Esophagus muscularis mucosa (tissue), 4 donors: ENCODE results near the gene RHNO1. TPM values are rescaled to one million over a fixed set of nuclear protein-coding genes. Genes with fewer than 3 reads are reported as not detected.
"Not testable (repeated sequence)": the region's sequence is repeated elsewhere in the genome, so short reads cannot be mapped to it uniquely, and the experiment has no call there.

Experiments
- DNase-seq: peaks from one replicate; pipeline ENCODE4 v3.0.0-alpha.2; 2017; ENCODE audit errors: extremely low spot score
- H3K27ac ChIP-seq, 4 donors: fragments of 200-600 bp; sonication (generic); replicated peaks in 1 of 4; 1 replicate in 3 of 4; 2 replicates in 1 of 4; pipeline ENCODE4 v1.5.1; 2016 to 2019; ENCODE audit warnings: mild to moderate bottlenecking in 1 of 4
- H3K27me3 ChIP-seq, 4 donors: fragments of 200-600 bp; sonication (generic); one replicate each; pipeline versions ENCODE4 v1.5.1 to v1.6.0; 2016 to 2019
- H3K36me3 ChIP-seq, 4 donors: fragments of 200-600 bp; sonication (generic); one replicate each; pipeline ENCODE4 v1.5.1; 2016 to 2019
- H3K4me1 ChIP-seq, 4 donors: fragments of 200-600 bp; sonication (generic); one replicate each; pipeline ENCODE4 v1.5.1; 2016 to 2019
- H3K4me3 ChIP-seq, 4 donors: fragments of 200-600 bp; sonication (generic); 1 replicate in 2 of 4; 2 replicates in 2 of 4; pipeline ENCODE4 v1.5.1; 2016 to 2019; ENCODE audit warnings: mild to moderate bottlenecking in 4 of 4, moderate library complexity in 1 of 4
- H3K9me3 ChIP-seq, 4 donors: fragments of 200-600 bp; sonication (generic); 1 replicate in 3 of 4; 2 replicates in 1 of 4; pipeline ENCODE4 v1.5.1; 2016 to 2019
- EP300 ChIP-seq: sonication (generic); formaldehyde crosslinking; IDR thresholded peaks from one replicate; pipeline ENCODE4 v1.6.1; 2017; ENCODE audit warnings: antibody characterized with exemption
- POLR2A ChIP-seq: fragments of 450-650 bp; IDR thresholded peaks from one replicate; pipeline ENCODE4 v1.6.1; 2017; ENCODE audit warnings: antibody characterized with exemption, moderate library complexity, mild to moderate bottlenecking, low read depth
- POLR2AphosphoS5 ChIP-seq, 2 donors: sonication (generic); formaldehyde crosslinking; IDR thresholded peaks; one replicate each; pipeline ENCODE4 v1.6.1; 2017; ENCODE audit warnings: antibody characterized with exemption in 2 of 2
- WGBS: methylation state at CpG from one replicate; pipeline ENCODE4 v1.1.5; 2018; 5-methylcytosine and 5-hydroxymethylcytosine counted together
- intact Hi-C: fragments of 100-400 bp; cut with DNase I; formaldehyde crosslinking; loops from one replicate; pipeline ENCODE4 v1.15.1; 2023
- total RNA-seq, 4 donors: library from RNA; depleted of rRNA; stranded (reverse); fragments of >200 nt; gene quantifications; one replicate each; pipeline versions ENCODE4 v1.1.0 to v1.2.1, GENCODE V29; 2016
- TF ChIP-seq, protein P1 (sequence below), 3 experiments: fragments of 200-600 bp in 2 of 3; fragments of 450-650 bp in 1 of 3; sonication (generic) in 2 of 3; IDR thresholded peaks; one replicate each; pipeline ENCODE4 v1.5.1; 2017 to 2019; ENCODE audit warnings: antibody characterized with exemption in 3 of 3, mild to moderate bottlenecking in 2 of 3, moderate library complexity in 1 of 3

RHNO1 gene
- total RNA-seq, 4 donors from 2014 or later, result 7.1 to 9.7 (median 8.9) TPM

GRCh38 chr12:2860170-2860569, 16.9 kb upstream of the RHNO1 start:
- Histone ChIP-seq H3K27ac (no peak overlapping the region), H3K36me3 (peaks cover 0 to 11% (median 9%) of the 10 kb centered on the region in 4 donors), H3K27me3 (no peaks in the 10 kb centered on the region), H3K4me1 (no peaks in the 10 kb centered on the region), H3K4me3 (no peak overlapping the region), H3K9me3 (no peaks in the 10 kb centered on the region)
- intact Hi-C loops, result no loop called here
- TF ChIP-seq POLR2AphosphoS5 (IDR thresholded peaks at IDR 0.05) (no peak), POLR2A (no peak), EP300 (no peak)
- TF ChIP-seq, protein P1, sequence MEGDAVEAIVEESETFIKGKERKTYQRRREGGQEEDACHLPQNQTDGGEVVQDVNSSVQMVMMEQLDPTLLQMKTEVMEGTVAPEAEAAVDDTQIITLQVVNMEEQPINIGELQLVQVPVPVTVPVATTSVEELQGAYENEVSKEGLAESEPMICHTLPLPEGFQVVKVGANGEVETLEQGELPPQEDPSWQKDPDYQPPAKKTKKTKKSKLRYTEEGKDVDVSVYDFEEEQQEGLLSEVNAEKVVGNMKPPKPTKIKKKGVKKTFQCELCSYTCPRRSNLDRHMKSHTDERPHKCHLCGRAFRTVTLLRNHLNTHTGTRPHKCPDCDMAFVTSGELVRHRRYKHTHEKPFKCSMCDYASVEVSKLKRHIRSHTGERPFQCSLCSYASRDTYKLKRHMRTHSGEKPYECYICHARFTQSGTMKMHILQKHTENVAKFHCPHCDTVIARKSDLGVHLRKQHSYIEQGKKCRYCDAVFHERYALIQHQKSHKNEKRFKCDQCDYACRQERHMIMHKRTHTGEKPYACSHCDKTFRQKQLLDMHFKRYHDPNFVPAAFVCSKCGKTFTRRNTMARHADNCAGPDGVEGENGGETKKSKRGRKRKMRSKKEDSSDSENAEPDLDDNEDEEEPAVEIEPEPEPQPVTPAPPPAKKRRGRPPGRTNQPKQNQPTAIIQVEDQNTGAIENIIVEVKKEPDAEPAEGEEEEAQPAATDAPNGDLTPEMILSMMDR (IDR thresholded peaks at IDR 0.05), result no peak
- no peak for DNase-seq

GRCh38 chr12:2862876-2863275, 14.1 kb upstream of the RHNO1 start:
- 95% methylated on average over 7 of the region's 7 CpGs for WGBS
- Histone ChIP-seq H3K4me3 (no peak overlapping the region), H3K9me3 (no peaks in the 10 kb centered on the region), H3K27me3 (no peaks in the 10 kb centered on the region), H3K36me3 (peaks cover 0 to 7% (median 1%) of the 10 kb centered on the region in 4 donors), H3K4me1 (no peaks in the 10 kb centered on the region), H3K27ac (no peak overlapping the region)
- no peak for DNase-seq
- intact Hi-C loops, result no loop called here
- TF ChIP-seq EP300 (no peak), POLR2AphosphoS5 (IDR thresholded peaks at IDR 0.05) (no peak), POLR2A (no peak)
- TF ChIP-seq, protein P1 (IDR thresholded peaks at IDR 0.05), result no peak

DNA sequence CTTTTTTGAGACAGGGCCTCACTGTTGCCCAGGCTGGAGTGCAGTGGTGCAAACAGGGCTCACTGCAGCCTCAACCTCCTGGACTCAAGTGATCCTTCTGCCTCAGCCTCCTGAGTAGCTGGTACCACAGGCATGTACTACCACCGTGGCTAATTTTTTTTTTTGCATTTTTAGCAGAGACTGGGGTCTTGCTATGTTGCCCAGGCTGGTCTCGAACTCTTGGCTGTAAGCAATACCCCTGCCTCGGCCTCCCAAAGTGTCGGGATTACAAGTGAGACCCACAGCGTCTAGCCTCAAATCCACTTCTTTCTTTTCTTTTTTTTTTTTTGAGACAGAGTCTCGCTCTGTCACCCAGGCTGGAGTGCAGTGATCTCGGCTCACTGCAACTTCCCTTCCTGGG, 13.6 kb upstream of the RHNO1 start:
- DNase-seq, H3K27ac ChIP-seq, H3K4me1 ChIP-seq, H3K4me3 ChIP-seq, H3K9me3 ChIP-seq, intact Hi-C loops, H3K36me3 ChIP-seq, H3K27me3 ChIP-seq: not testable (repeated sequence)
- 96% methylated on average over 7 of the region's 7 CpGs for WGBS

GRCh38 chr12:2864198-2864597, 12.8 kb upstream of the RHNO1 start:
- Histone ChIP-seq H3K4me1 (no peaks in the 10 kb centered on the region), H3K36me3 (no peaks in the 10 kb centered on the region), H3K9me3 (no peaks in the 10 kb centered on the region), H3K27ac (no peak overlapping the region), H3K4me3 (no peak overlapping the region), H3K27me3 (no peaks in the 10 kb centered on the region)
- intact Hi-C loops, result no loop called here
- TF ChIP-seq POLR2AphosphoS5 (IDR thresholded peaks at IDR 0.05) (no peak), EP300 (no peak), POLR2A (no peak)
- TF ChIP-seq, protein P1 (IDR thresholded peaks at IDR 0.05), result no peak
- no peak for DNase-seq
- WGBS, result 97% methylated on average over 8 of the region's 9 CpGs

DNA sequence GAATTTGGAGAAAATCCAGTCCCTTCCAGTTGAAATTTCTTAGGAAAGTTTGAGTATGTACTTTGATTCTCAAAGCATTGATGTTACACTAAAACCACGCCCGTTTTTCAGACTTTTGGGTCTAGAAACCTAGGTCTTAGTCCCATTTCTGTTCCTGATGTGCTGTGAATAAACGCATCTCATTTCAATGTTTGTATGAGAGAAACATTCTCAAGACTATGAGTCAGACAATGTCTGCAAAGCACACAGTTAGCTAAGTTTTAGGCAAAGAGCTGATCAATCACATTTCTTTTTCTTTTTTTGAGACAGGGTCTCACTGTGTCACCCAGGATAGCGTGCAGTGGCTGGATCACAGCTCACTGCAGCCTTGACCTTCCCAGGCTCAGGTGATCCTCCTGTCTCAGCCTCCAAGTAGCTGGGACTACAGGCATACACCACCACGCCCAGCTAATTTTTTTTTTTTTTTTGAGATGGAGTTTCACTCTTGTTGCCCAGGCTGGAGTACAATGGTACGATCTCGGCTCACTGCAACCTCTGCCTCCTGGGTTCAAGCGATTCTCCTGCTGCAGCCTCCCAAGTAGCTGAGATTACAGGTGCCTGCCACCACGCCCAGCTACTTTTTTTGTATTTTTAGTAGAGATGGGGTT, 7.9 kb upstream of the RHNO1 start:
- DNase-seq, intact Hi-C loops, H3K9me3 ChIP-seq, H3K27ac ChIP-seq, H3K4me3 ChIP-seq, H3K36me3 ChIP-seq, H3K27me3 ChIP-seq, H3K4me1 ChIP-seq: not testable (repeated sequence)
- WGBS, result 81% methylated on average over 9 of the region's 9 CpGs

GRCh38 chr12:2876431-2877046, 484 bp upstream of the RHNO1 start:
- Histone ChIP-seq H3K36me3 (no peaks in the 10 kb centered on the region), H3K27me3 (no peaks in the 10 kb centered on the region), H3K9me3 (no peaks in the 10 kb centered on the region), H3K4me3 (peak overlapping the region; percentile 72 to 94 (median 91)), H3K27ac (peak overlapping the region; percentile 88 to 93 (median 90)), H3K4me1 (peaks cover 6 to 27% (median 21%) of the 10 kb centered on the region in 4 donors)
- no peak for TF ChIP-seq POLR2A
- TF ChIP-seq EP300, result no peak
- TF ChIP-seq, protein P1 (IDR thresholded peaks at IDR 0.05), result no peak
- no peak for TF ChIP-seq POLR2AphosphoS5 (IDR thresholded peaks at IDR 0.05)
- DNase-seq, result no peak
- WGBS, result 37% methylated on average over 4 of the region's 38 CpGs
- intact Hi-C loops, result no loop called here
